ENCODE measurements around the gene PCBP3. TPM values are rescaled to one million over a fixed set of nuclear protein-coding genes. Genes with fewer than 3 reads are reported as not detected.

PCBP3 gene
- total RNA-seq, 1 experiment from 2014 or later = 3.7 TPM

DNA sequence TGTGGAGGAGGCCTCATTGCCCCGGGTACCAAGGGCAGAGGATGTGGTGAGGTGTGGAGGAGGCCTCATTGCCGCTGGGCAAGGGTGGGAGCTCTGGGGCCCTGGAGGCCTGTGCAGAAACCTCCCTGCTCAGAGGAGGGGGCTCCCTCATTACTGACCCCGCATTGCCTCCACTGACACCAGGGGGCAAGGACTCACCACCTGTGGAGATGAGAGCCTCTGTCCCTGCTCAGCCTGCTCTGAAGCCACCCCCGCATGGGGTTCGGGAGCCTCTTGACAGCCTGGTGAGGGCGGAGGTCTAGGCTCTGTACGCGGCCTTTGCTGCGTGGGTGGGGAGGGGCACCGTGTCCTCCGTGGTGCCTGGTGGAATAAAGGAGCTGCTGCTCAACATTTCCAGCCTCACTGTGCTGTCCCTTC lies 243.1 kb downstream of the PCBP3 start:
- DNase-seq (ENCODE audit: unreplicated experiment) = no peak
- Mint-ChIP-seq H3K4me3 (ENCODE audit: unreplicated experiment) (no peak overlapping the region), H3K27me3 (ENCODE audit: insufficient read depth, unreplicated experiment) (peaks cover 16% of the 10 kb centered on the region), H3K9me3 (ENCODE audit: unreplicated experiment) (no peaks in the 10 kb centered on the region), H3K4me1 (ENCODE audit: insufficient read depth, unreplicated experiment) (peaks cover 6% of the 10 kb centered on the region), H3K27ac (ENCODE audit: low read depth, unreplicated experiment) (no peak overlapping the region), H3K36me3 (ENCODE audit: insufficient read depth, unreplicated experiment) (peaks cover 5% of the 10 kb centered on the region)
- POLR2A ChIA-PET = no interaction called here
- CTCF ChIA-PET = no interaction called here
- TF ChIP-seq CTCF (IDR thresholded peaks at IDR 0.05; ENCODE audit: unreplicated experiment) = no peak
- intact Hi-C loops (cut with micrococcal nuclease) = no loop called here
- no TSS peak for BruUV-seq (replicated peaks)

DNA sequence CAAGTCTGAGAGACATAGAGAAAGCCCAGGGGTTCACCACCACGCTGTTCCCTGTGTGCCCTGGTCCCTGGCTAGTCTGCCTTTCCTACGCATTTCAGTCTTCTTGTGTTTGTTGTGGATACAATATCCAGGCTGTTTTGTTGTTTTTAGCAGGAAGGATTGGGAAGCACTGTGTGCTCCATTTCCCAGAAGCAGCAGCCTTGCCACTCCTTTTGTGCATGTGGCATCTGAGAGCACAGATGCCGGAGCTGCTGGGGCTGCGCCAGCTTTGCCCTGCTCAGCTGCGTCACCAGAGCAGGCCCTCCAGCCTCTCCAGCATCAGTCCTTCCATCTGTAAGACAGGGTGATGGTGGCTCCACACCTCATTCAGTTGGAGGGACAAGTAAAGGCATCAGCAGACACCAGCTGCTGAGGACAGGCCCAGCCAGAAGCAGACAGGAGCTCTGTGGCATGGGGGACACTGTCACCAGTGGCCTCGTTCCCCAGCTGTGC lies 243.6 kb downstream of the PCBP3 start:
- no peak for DNase-seq (ENCODE audit: unreplicated experiment)
- Mint-ChIP-seq H3K4me1 (ENCODE audit: insufficient read depth, unreplicated experiment) (peaks cover 6% of the 10 kb centered on the region), H3K27ac (ENCODE audit: low read depth, unreplicated experiment) (no peak overlapping the region), H3K36me3 (ENCODE audit: insufficient read depth, unreplicated experiment) (peaks cover 5% of the 10 kb centered on the region), H3K9me3 (ENCODE audit: unreplicated experiment) (no peaks in the 10 kb centered on the region), H3K27me3 (ENCODE audit: insufficient read depth, unreplicated experiment) (peaks cover 19% of the 10 kb centered on the region), H3K4me3 (ENCODE audit: unreplicated experiment) (no peak overlapping the region)
- TF ChIP-seq CTCF (IDR thresholded peaks at IDR 0.05; ENCODE audit: unreplicated experiment) = no peak
- intact Hi-C loops (cut with micrococcal nuclease) = no loop called here
- BruUV-seq (replicated peaks) = no TSS peak
- ChIA-PET POLR2A (no interaction called here), CTCF (interaction anchor here (0.9 kb wide), 1 partner anchor 36 kb away, joined by 5 read pairs; no protein-coding TSS in a partner anchor)

DNA sequence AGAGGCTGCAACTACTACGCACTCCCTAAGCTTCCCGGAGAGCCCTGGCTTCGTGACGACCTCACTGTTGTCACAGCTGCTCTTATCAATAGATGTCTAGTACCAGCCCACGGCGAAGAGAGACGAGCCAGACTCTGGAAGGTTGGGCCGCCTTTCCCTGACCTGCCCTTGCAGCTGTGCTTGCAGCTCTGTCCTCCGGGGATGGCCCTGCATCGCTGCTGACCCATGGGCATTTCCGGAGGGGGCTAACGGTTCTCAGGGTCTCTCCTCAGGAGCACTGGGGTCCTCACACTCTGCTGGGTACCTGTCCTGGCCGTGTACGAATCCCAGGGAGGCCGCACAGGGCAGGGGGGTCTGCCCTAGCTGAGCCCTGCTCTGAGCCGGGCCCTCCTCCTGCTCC lies 244.3 kb downstream of the PCBP3 start:
- Mint-ChIP-seq H3K27me3 (ENCODE audit: insufficient read depth, unreplicated experiment) (peaks cover 19% of the 10 kb centered on the region), H3K36me3 (ENCODE audit: insufficient read depth, unreplicated experiment) (peaks cover 3% of the 10 kb centered on the region), H3K4me1 (ENCODE audit: insufficient read depth, unreplicated experiment) (peaks cover 6% of the 10 kb centered on the region), H3K27ac (ENCODE audit: low read depth, unreplicated experiment) (no peak overlapping the region), H3K9me3 (ENCODE audit: unreplicated experiment) (no peaks in the 10 kb centered on the region), H3K4me3 (ENCODE audit: unreplicated experiment) (no peak overlapping the region)
- intact Hi-C loops (cut with micrococcal nuclease) = no loop called here
- DNase-seq (ENCODE audit: unreplicated experiment) = no peak
- ChIA-PET CTCF (interaction anchor here (0.6 to 0.9 kb wide), 2 partner anchors 35 to 336 kb away, joined by 3 to 5 read pairs; no protein-coding TSS in a partner anchor), POLR2A (no interaction called here)
- BruUV-seq (replicated peaks) = no TSS peak
- no peak for TF ChIP-seq CTCF (IDR thresholded peaks at IDR 0.05; ENCODE audit: unreplicated experiment)

GRCh38 chr21:45888386-45889009 lies 245.0 kb downstream of the PCBP3 start:
- TF ChIP-seq CTCF (IDR thresholded peaks at IDR 0.05; ENCODE audit: unreplicated experiment) = no peak
- ChIA-PET CTCF (interaction anchor here (0.6 kb wide), 2 partner anchors 336 to 759 kb away, joined by 3 to 4 read pairs; no protein-coding TSS in a partner anchor), POLR2A (no interaction called here)
- Mint-ChIP-seq H3K9me3 (ENCODE audit: unreplicated experiment) (no peaks in the 10 kb centered on the region), H3K27me3 (ENCODE audit: insufficient read depth, unreplicated experiment) (peaks cover 19% of the 10 kb centered on the region), H3K36me3 (ENCODE audit: insufficient read depth, unreplicated experiment) (no peaks in the 10 kb centered on the region), H3K4me3 (ENCODE audit: unreplicated experiment) (no peak overlapping the region), H3K27ac (ENCODE audit: low read depth, unreplicated experiment) (no peak overlapping the region), H3K4me1 (ENCODE audit: insufficient read depth, unreplicated experiment) (peaks cover 6% of the 10 kb centered on the region)
- intact Hi-C loops (cut with micrococcal nuclease) = no loop called here
- no TSS peak for BruUV-seq (replicated peaks)
- no peak for DNase-seq (ENCODE audit: unreplicated experiment)
